ENCODE results near the gene TM7SF2.
"Not testable (repeated sequence)": the region's sequence is repeated elsewhere in the genome, so short reads cannot be mapped to it uniquely, and the experiment has no call there.

The TM7SF2 gene

GRCh38 chr11:65136515-65137096, 24.9 kb downstream of the TM7SF2 start:
- no peak for TF ChIP-seq CTCF (IDR thresholded peaks at IDR 0.05; ENCODE audit: low read depth, low read length)
- H3K4me3 ChIP-seq (ENCODE audit: low read depth, low read length) = no peak overlapping the region

GRCh38 chr11:65141896-65142494, 30.3 kb downstream of the TM7SF2 start:
- no peak for TF ChIP-seq CTCF (IDR thresholded peaks at IDR 0.05; ENCODE audit: low read depth, low read length)
- H3K4me3 ChIP-seq (ENCODE audit: low read depth, low read length) = no peak overlapping the region

GRCh38 chr11:65147352-65148075, 35.8 kb downstream of the TM7SF2 start:
- no peak for TF ChIP-seq CTCF (IDR thresholded peaks at IDR 0.05; ENCODE audit: low read depth, low read length)
- no peak overlapping the region for H3K4me3 ChIP-seq (ENCODE audit: low read depth, low read length)

- no peak for TF ChIP-seq CTCF (IDR thresholded peaks at IDR 0.05; ENCODE audit: low read depth, low read length)
- H3K4me3 ChIP-seq (ENCODE audit: low read depth, low read length) = no peak overlapping the region
These were observed 37.0 kb downstream of the TM7SF2 start for GRCh38 chr11:65148657-65149056.

- not testable (repeated sequence) for H3K4me3 ChIP-seq (ENCODE audit: low read depth, low read length)
These were observed 38.4 kb downstream of the TM7SF2 start for GRCh38 chr11:65150131-65150508.

DNA sequence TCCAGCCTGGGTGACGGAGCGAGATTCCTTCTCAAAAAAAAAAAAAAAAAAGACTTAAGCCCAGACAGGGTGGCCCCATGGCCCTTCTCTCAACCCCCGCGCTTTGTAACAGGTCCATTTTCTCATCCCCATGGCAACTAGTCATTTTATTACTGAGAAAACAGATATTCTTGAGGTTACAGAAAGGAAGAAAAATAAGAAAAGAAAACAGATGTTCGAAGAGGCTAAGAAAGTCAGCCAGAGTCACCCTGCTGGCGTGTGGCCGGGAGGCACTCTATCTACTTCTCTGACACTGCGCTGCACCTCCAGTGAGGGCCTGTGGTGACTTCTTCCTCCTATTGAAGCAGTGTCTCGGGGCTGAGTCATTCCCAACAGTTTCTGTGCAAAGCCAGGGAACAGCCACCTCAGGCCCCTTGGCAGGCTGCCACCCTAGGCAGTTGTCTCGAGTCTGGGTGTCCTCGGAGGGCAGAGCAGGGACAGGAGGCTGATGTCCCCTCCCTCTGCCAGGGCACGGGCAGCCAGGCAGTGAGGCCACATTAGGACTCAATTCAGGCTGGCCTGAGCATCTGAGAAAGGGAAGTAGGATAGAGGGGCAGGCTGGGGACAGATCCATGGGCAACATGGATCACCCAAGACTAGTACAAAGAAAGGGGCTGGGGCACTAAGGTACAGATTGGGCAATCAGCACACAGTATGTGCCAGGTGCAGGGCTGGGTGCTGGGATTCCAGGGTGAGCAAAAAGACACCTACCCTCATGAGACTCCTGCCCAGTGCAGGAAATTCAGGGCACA, 39.0 kb downstream of the TM7SF2 start:
- no peak overlapping the region for H3K4me3 ChIP-seq (ENCODE audit: low read depth, low read length)
- no peak for TF ChIP-seq CTCF (IDR thresholded peaks at IDR 0.05; ENCODE audit: low read depth, low read length)

DNA sequence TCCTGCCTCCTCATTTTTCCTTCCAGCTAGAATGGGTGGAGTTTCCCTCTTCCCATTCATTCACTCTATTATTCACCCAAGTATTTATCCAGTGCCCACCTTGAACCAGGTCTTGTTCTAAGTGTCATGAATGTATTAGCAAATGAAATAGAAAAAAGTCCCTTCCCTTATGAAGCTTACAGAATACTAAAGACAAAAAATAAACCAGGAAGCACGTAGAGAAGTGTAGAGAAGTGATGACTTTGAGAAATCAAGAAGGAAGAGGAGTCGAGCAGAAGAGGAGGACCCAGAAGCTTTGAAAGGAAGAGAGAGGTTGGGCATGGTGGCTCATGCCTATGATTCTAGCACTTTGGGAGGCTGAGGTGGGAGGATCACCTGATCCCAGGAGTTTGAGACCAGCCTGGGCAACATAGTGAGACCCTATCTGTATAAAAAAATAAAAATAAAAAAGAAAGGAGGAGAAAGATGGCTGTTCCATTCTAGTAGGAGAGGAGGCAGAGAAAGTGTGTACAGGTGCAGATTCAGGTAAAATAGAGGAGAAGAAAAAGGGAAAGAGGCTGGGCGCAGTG, 39.7 kb downstream of the TM7SF2 start:
- no peak overlapping the region for H3K4me3 ChIP-seq (ENCODE audit: low read depth, low read length)
- TF ChIP-seq CTCF (IDR thresholded peaks at IDR 0.05; ENCODE audit: low read depth, low read length) = no peak
